Type B pancreatic cell (in vitro differentiated cells): Measurements from ENCODE around the gene CHST8. TPM values are rescaled to one million over a fixed set of nuclear protein-coding genes. Genes with fewer than 3 reads are reported as not detected.

Experiments
- DNase-seq: peaks from one replicate; pipeline ENCODE4 v3.0.0; 2021; ENCODE audit warnings: mixed read lengths; ENCODE audit not compliant: unreplicated experiment; ENCODE audit errors: extremely low spot score
- H3K27ac Mint-ChIP-seq: 2 replicates; pipeline ENCODE4 v1.8.0; 2021; ENCODE audit warnings: mild to moderate bottlenecking, mixed read lengths
- H3K27me3 Mint-ChIP-seq: 2 replicates; pipeline ENCODE4 v1.8.0; 2021; ENCODE audit warnings: mixed read lengths
- H3K36me3 Mint-ChIP-seq: 2 replicates; pipeline ENCODE4 v1.8.0; 2021; ENCODE audit warnings: mixed read lengths
- H3K4me1 Mint-ChIP-seq: one replicate; pipeline ENCODE4 v1.8.0; 2021; ENCODE audit warnings: mixed read lengths; ENCODE audit not compliant: unreplicated experiment
- H3K4me3 Mint-ChIP-seq: 2 replicates; pipeline ENCODE4 v1.8.0; 2021; ENCODE audit warnings: mild to moderate bottlenecking, mixed read lengths
- H3K9me3 Mint-ChIP-seq: 2 replicates; pipeline ENCODE4 v1.8.0; 2021; ENCODE audit warnings: mixed read lengths
- total RNA-seq: library from RNA; stranded (reverse); gene quantifications from 2 replicates; pipeline ENCODE4 v1.2.1, GENCODE V29; 2021; ENCODE audit warnings: low replicate concordance
- TF ChIP-seq, protein P1 (sequence below): fragments of 200-600 bp; sonication (generic); conservative IDR thresholded peaks from 2 replicates; pipeline ENCODE4 v1.5.0; 2021; ENCODE audit warnings: antibody characterized with exemption, mild to moderate bottlenecking

The CHST8 gene
- total RNA-seq, 1 donor from 2014 or later, result 5.7 TPM

- H3K27ac Mint-ChIP-seq, result peak overlapping the region; percentile 44
- H3K9me3 Mint-ChIP-seq, result no peaks in the 10 kb centered on the region
These were observed 41.1 kb upstream of the CHST8 start for GRCh38 chr19:33580645-33581037.

GRCh38 chr19:33582914-33583313 lies 38.8 kb upstream of the CHST8 start:
- TF ChIP-seq, protein P1, sequence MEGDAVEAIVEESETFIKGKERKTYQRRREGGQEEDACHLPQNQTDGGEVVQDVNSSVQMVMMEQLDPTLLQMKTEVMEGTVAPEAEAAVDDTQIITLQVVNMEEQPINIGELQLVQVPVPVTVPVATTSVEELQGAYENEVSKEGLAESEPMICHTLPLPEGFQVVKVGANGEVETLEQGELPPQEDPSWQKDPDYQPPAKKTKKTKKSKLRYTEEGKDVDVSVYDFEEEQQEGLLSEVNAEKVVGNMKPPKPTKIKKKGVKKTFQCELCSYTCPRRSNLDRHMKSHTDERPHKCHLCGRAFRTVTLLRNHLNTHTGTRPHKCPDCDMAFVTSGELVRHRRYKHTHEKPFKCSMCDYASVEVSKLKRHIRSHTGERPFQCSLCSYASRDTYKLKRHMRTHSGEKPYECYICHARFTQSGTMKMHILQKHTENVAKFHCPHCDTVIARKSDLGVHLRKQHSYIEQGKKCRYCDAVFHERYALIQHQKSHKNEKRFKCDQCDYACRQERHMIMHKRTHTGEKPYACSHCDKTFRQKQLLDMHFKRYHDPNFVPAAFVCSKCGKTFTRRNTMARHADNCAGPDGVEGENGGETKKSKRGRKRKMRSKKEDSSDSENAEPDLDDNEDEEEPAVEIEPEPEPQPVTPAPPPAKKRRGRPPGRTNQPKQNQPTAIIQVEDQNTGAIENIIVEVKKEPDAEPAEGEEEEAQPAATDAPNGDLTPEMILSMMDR, result no peak
- H3K4me3 Mint-ChIP-seq, result no peak overlapping the region
- DNase-seq, result no peak
- no peak overlapping the region for H3K27ac Mint-ChIP-seq
- peaks cover 7% of the 10 kb centered on the region for H3K4me1 Mint-ChIP-seq
- H3K27me3 Mint-ChIP-seq, result peaks cover 6% of the 10 kb centered on the region
- H3K9me3 Mint-ChIP-seq, result no peaks in the 10 kb centered on the region
- H3K36me3 Mint-ChIP-seq, result no peaks in the 10 kb centered on the region

More at GRCh38 chr19:33580645-33581037, 41.1 kb upstream of the CHST8 start:
- DNase-seq, result no peak
- H3K36me3 Mint-ChIP-seq, result no peaks in the 10 kb centered on the region
- TF ChIP-seq, protein P1, result no peak
- peaks cover 3% of the 10 kb centered on the region for H3K27me3 Mint-ChIP-seq
- H3K4me3 Mint-ChIP-seq, result peak overlapping the region; percentile 73
- peaks cover 7% of the 10 kb centered on the region for H3K4me1 Mint-ChIP-seq

GRCh38 chr19:33587150-33587549 lies 34.6 kb upstream of the CHST8 start:
- Mint-ChIP-seq H3K4me1 (no peaks in the 10 kb centered on the region), H3K27me3 (peaks cover 12% of the 10 kb centered on the region), H3K27ac (no peak overlapping the region), H3K36me3 (no peaks in the 10 kb centered on the region), H3K9me3 (peaks cover 13% of the 10 kb centered on the region), H3K4me3 (no peak overlapping the region)
- no peak for DNase-seq
- TF ChIP-seq, protein P1, result no peak

DNA sequence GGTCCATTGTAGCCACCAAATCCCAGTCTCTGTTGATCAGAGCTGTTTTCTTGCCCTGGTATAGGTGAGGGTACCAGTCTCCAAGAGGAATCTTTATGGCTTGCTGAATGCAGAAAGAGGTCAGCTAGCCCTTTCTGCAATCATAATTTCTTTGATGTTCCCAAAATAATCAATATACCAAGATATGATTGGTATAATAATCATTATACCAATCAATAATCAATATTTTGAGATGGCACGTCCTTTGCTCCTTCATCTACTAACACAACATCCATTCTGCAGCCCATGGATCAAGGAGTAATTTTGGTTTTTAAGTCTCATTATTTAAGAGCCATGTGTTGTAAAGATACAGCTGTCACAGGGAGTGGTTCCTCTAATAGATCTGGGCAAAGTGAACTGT lies 31.5 kb upstream of the CHST8 start:
- H3K36me3 Mint-ChIP-seq, result no peaks in the 10 kb centered on the region
- no peak overlapping the region for H3K27ac Mint-ChIP-seq
- H3K4me3 Mint-ChIP-seq, result no peak overlapping the region
- H3K27me3 Mint-ChIP-seq, result peaks cover 28% of the 10 kb centered on the region
- no peaks in the 10 kb centered on the region for H3K4me1 Mint-ChIP-seq
- TF ChIP-seq, protein P1, result no peak
- DNase-seq, result no peak
- H3K9me3 Mint-ChIP-seq, result peaks cover 24% of the 10 kb centered on the region

DNA sequence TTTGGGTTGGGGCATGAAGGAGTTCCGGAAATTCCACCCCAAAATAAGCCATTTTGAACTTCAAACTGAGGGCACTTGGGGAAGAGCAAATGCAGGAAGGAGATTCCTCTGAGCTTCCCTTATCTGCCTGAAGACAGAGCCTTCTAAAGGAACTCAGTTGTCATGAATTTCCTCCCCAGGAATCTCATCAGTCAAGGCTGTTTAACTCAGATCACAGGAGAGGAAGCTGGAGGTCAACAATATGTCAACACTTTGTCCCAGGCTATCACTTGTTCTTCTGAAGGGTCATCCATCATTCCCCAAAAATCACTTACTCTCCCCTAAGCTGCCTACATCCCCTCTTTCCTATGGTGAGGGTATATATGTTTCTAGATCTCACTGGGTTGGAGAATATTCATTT lies 26.0 kb upstream of the CHST8 start:
- no peak overlapping the region for H3K27ac Mint-ChIP-seq
- H3K27me3 Mint-ChIP-seq, result peaks cover 37% of the 10 kb centered on the region
- peaks cover 17% of the 10 kb centered on the region for H3K9me3 Mint-ChIP-seq
- TF ChIP-seq, protein P1, result no peak
- H3K4me3 Mint-ChIP-seq, result no peak overlapping the region
- no peak for DNase-seq
- no peaks in the 10 kb centered on the region for H3K4me1 Mint-ChIP-seq
- no peaks in the 10 kb centered on the region for H3K36me3 Mint-ChIP-seq

GRCh38 chr19:33601583-33601982 lies 20.2 kb upstream of the CHST8 start:
- no peak for DNase-seq
- no peaks in the 10 kb centered on the region for H3K4me1 Mint-ChIP-seq
- TF ChIP-seq, protein P1, result no peak
- no peak overlapping the region for H3K27ac Mint-ChIP-seq
- peaks cover 34% of the 10 kb centered on the region for H3K27me3 Mint-ChIP-seq
- no peaks in the 10 kb centered on the region for H3K36me3 Mint-ChIP-seq
- H3K4me3 Mint-ChIP-seq, result no peak overlapping the region
- peaks cover 11% of the 10 kb centered on the region for H3K9me3 Mint-ChIP-seq
